GM19043 (cell line): ENCODE data around the gene FBXO31.
"Not testable (repeated sequence)": the region's sequence is repeated elsewhere in the genome, so short reads cannot be mapped to it uniquely, and the experiment has no call there.

ENCODE experiments used
- ATAC-seq: cut with Tn5 transposase; IDR thresholded peaks from one replicate; pipeline ENCODE4 v1.9.1; 2021; ENCODE audit warnings: low read depth; ENCODE audit not compliant: unreplicated experiment

The FBXO31 gene

DNA sequence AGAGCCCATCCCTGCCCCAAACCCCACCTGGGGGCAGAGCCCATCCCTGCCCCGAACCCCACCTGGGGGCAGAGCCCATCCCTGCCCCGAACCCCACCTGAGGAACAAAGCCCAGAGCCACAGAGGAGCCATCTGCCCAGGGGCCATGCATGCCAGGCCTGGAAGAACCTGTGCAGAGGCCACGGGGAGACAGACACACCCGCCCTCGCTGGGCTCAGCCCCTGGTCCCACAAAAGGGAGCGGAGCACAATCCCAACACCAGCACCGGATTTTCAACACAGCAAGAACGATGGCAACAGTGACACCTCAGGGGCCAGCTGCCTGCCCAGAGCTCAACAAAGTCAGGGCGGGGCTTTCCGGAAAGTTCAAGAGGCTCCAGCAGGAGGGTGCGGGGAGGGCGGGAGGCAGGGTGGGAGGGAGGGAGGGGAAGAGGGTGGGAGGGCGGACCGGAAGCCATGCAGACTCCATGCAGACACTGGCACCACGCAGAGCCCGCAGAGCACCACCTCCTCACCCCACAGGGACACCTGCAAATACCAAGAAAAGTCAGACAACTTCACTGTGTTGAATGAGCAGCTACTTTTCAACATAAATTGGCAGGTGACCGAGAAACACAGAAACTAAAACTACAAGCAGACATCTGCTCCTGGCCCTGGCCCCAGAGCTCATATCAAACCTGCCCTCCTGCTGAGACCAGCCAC lies 38.5 kb downstream of the FBXO31 start:
- no peak for ATAC-seq

DNA sequence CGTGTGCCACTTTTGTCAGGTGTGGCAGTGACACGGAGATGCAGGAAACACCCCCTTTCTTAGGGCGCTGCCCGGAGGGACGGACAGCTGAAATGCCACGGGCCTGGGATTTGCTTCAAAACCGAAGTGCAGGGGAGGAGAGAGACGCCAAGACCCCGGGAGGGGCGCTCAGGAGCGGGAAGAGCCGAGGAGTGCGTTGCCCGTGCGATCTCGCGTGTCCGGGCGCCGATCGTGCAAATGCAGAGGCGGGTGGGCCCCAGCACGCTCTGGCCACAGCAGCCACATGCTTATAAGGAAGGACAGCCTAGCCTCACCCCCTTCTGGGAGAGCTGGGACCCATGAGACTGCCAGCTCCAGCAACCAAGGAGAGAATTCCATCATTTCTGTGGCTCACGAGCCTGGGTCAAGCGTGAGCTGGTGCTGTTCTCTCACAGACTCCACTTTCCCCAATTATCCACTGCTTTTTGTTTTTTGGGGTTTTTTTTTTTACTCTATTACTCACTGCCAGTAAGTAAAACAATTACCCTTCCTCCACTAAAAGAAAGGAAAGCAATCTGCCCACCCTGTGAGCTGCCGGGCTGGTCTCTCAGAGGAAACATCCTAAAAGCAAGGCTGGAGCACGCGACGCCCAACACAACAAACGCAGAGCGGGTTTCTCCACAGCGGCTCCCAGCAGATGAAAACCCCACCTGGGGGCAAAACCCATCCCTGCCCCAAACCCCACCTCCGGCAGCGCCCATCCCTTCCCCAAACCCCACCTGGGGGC lies 39.2 kb downstream of the FBXO31 start:
- no peak for ATAC-seq

DNA sequence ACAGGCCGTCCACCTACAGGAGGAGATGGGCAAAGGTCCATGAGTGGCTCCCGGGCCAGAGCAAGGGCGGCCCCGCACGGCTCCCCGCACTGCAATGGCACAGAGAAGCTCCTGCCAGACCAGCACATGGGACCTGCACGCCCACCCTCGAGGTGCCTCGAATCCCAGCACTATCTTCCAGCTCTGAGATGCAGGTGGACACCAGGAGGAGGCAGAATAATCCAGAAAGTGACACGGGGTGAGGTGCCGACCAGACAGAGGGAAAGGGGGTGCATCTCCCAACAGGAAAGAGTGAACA lies 39.9 kb downstream of the FBXO31 start:
- ATAC-seq: no peak

DNA sequence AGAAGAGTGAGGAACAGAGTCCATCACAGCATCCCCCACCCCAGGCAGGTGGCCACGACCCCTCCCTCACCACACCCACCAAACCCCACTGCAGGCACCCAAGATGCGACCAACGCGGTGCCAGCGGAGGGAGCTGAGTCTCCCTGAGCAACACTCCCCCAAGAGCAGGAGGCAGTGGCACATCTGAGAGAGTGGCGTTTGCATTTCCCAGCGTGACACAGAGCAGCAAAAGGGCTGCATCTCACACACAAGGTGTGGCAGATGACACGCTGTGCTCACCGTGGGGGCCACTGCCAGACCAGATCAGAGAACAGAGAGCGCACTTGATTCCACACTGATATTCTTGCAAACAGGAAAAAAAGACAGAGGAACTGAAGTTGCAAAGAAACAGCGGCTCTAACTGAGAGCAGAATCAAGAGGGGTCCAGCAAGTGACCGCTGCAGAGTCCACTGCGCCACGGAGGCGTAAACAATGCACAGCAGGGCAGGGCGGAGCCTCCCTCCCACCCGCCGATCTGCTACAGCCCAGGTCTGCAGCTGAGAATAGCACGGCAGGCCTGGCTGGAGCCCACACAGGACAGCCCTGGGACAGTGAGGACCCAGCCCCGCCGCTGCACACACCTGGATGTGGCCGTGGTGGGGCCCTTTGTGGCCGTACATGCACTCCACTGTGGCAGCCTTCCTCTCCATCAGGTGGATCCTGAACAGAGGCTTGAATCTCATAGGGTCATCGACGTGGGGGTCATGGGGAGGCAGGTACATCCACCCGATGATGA lies 40.4 kb downstream of the FBXO31 start:
- no peak for ATAC-seq

DNA sequence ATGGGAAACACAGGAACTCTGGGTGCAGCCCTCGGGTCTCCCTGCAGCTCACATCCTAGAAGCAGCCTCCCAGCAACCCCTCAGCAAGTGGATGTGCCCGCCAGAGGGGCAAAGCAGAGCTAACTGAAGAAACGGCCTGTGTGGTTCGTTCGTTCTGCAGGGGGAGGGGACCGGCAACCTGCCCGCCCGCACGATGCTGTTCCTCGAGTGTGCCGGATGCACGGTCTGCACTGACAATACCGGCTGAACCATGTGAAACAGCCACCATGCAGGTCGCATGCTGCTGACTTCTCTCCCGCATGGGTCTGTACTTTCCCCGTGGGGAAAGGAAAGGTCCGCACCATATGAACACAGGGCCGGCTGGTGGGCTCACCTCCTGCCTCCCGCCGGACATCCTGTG lies 41.1 kb downstream of the FBXO31 start:
- ATAC-seq: no peak

DNA sequence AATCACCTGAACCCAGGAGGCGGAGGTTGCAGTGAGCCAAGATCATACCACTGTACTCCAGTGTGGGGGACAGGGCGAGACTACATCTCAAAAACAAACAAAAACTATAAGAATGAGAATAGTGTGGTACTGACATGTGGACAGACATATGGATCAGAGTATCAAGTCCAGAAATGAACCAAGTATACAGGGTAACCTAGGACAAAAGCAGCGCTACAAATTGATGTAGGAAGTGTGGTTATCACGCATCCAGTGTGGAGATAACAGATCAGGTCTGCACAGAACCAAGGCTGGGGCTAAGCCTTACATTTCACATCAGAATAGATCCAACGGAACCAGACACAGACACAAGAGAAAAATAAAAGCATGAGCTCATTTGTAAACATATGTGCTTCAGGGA lies 43.4 kb downstream of the FBXO31 start:
- no peak for ATAC-seq

DNA sequence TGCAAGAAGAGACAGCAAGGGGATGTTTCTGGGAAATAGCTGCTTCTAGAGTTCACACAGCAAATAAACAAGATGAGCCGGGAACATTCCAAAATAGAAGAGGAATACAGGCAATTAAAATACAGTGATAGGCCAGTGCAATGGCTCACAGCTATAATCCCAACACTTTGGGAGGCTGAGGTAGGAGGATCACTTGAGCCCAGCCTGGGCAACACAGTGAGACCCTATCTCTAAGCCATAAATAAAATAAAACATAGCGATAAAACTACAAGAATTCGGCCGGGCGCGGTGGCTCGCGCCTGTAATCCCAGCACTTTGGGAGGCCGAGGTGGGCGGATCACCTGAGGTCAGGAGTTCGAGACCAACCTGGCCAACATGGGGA lies 43.9 kb downstream of the FBXO31 start:
- not testable (repeated sequence) for ATAC-seq

DNA sequence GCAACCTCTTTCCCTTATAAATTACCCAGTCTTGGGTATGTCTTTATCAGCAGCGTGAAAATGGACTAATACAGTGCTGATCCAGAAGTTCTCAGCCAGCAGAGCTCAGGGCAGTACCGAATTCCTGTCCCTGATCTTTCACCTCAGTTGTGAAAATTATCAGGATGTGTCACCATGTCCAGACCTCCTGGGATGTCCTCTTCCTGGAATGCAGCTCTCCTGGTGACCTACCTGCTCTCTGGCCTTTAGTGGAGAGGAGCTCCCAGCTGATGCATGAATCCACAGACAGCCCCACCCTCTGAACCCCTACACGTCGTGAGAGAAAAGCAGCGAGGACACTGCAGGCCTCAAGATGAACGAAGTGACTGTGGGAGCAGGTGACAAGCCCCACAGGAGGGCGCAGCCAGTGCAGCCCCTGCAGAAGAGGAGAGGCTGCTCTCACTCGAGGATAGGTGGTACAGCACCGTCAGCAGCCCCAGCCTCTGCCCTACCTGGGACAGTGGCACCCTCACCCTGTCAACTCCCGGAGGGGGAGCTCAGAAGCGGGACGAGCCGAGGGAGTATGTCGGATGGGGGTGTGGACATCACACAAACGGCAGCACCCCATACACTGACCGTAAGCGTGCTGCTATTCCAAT lies 44.4 kb downstream of the FBXO31 start:
- no peak for ATAC-seq

DNA sequence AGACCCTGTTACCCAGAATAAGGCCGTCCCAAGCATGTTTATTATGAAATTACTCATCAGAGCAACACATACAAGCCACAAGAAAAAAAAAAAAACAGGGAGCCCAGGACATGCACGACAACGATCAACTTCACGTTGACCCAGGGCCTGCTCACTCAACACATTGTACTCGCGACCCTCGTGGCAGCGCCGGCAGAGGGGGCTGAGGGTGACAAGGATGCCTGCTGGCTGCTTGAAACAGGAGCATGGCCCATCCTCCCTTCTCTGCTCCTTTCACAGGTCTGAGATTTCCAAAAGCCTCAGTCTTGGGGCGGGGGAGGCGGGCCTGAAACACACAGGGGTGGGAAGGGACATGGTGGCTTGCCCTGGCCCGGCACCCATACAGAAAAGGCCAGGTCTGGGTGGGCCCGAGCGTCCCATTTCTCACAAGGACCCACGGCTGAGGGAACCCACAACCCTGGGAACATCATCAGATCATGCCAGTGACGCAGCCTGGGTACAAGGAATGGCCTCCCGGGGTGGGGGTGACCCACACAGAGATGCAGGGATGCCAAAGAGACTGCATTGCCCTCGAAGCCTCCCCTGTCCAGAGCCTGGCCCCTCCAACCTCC lies 45.3 kb downstream of the FBXO31 start:
- ATAC-seq: no peak

DNA sequence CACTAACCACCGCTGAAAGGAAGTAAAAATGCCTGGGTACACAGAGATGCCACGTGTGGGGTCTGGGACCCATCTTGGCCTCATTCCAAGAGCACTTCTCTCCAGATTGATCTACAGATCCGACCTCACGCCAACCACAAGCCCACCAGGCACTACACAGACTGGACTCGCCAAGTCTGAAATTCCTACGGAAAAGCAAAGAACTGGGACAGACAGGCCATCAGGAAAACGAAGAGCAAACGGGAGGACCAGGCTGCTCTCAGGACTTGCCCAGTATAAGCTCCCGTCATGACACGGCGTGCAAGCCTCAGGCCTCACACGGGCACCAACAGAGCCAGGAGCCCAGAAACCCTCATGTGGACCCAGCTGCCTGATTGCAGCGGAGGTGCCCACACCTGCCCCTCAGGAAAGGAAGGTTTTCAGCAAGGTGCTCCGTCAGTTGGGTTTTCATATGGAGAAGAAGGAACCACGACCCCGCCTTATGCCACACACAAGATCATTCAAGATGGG lies 46.3 kb downstream of the FBXO31 start:
- no peak for ATAC-seq

DNA sequence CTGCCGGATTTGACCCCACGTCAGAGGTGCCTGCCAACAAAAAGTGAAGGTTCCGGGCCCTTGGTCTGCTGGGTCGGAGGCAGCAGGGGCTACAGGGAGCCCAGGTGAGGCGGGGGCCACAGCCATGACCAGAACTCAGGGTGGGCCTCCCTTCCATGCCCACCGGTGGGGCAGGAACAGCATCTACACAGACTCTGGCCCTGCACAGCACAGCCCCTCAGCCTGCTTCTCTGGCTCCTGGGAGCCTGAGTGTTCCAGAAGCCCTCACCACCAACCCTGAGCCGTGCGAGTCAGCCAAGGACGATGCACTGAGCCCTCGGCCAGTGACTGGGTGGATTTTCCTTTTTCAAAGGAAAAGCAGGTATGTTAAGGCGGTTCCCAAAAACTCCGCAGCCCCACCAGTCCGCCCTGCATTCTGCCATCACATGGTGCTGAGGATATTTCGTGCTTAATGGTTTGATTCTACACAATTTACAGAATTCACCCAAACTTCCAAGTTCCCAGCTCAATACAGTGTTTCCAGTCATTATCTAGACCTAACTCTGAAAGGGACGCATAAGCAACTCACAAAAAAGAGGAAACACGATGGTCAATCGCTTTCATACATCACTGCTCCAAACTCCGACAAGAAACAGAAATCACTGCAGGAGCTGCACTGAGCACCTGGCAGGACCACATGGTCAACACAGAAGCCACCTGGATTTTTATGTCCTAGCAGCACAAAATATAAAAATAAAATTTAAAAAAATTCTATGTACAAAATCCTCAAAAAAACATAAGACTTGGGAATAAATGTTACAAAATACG lies 46.9 kb downstream of the FBXO31 start:
- ATAC-seq: no peak

DNA sequence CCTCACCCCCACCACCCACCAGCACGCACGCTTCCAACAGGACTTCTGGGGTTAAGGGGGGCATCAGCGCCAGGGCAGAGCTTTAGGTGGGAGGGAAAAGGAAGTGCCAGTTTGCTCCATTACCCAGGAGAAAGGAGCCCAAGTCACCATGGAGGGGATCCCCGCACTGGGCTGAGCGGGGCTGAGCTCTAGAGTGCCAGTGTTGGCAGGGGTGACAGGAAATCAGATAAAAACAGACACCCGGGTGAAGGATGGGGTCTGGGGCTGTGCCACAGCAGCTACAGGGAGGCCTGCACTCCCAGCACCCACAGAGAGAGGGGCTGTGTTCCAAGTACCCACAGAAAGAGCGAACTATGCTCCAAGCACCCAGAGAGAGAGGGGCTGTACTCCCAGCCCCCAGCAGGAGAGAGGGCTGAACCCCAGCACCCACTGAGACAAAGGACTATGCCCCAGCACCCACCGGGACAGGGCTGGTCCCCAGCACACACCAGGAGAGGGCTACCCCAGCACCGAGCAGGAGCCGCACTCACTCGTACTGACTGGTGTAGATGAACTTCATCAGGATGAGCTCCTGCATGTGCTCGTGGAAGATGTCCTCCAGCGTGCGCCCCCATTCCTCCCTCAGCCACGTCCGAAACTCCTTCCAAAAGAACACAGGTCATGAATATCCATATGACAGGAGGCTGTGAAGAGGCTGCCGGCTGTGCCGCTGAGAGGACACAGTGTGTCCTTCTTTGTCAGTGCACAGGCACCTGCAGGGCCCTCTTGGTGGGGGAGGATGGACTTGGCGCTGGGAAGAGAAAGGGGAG lies 47.7 kb downstream of the FBXO31 start:
- no peak for ATAC-seq

DNA sequence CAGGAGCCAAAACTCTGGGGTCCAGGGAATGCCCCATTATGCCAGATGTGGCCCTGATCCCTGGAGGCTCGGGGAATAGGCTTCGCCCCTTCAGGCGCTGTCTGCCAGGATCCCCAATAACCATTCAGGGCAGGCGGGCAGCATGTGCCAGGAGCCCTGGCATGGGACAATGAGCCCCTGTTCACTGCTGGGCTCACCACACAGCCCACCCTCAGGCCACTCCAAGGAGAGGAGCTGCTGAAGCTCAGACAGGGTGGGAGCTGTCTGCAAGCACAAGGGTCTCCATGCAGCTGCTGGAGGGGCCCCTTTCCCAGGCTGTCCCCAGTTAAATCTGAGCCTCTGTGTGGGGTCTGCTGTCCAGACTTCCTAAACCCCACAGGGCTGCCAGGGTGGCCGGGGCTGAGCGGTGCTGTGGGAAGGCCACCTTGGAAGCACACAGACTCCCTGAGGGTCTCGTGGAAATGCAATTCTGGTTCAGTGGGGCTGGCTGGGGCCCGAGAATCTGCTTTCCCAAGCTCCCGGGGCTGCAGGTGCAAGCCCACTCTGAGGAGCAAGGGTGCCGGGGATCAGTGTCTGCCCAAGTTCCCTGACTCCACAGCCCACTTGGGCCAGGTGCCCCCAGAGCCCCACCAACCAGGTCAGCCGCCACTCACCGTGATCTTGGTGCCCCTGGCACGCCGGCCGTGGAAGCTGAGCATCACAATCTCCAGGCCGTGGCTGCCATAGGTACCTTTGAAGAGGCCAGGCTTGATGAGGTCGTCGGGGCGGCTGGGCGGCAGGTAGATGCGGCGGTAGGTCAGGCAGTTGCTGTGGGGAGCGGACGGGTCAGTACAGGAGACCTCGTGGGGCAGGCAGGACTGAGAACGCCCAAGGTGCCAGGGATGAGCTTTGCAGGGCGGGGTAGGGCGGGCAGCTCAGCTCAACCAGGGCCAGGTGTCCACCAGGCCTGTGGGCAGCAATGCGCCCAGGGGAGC lies 48.6 kb downstream of the FBXO31 start:
- no peak for ATAC-seq

DNA sequence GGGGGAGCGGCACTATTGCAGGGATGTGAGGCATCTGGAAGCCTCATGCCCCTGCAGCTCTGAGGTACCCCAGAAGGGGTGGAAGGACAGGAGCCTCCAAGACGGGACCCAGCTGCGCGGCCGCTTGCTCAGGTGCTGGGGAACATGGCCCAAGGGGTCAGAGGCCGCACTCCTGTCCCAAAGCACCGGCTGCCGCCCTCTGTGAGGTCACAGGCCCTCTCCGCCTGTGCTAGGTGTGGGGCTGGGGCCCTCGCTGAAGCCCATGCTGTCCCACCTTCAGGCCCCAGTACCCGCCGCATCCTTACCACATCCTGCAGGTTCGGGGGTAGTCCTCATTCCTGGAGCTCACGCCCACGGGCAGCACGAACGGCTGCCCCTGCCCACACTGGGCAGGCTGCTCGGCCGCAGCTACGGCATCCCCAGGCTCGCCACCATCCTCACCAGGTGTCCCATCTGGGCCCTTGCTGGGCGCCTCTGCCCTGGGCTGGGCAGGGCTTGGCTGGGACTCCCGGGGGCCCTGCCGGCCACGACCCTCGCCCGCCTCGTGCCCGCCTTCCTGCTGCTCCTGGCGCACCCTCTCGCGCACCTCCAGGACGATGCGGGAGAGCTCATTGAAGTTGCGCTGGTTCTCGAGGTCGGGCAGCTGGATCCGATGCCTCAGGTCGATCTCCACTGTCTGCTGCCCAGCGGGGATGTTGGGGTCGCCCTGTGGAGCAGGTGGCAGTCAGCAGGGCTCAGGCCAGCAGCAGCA lies 49.8 kb downstream of the FBXO31 start:
- no peak for ATAC-seq

DNA sequence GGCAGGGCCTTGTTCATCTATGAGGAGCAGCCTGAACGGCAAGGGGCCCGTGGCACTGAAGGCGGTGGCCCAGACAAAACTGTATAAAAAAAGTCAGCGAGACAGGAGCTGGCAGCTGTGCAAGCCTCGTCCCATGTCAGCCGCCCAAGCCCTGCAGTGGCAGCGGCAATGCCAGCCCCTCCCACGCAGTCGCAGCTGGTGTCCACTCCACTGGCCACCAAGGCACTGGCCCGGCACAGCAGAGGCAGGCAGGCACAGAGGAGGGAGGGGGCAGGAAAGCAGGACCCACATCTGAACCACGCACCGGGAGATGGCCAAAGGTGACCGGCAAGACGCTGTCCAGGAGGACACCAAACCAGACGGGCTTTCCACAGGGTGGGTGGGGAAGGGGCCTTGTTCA lies 50.5 kb downstream of the FBXO31 start:
- no peak for ATAC-seq

DNA sequence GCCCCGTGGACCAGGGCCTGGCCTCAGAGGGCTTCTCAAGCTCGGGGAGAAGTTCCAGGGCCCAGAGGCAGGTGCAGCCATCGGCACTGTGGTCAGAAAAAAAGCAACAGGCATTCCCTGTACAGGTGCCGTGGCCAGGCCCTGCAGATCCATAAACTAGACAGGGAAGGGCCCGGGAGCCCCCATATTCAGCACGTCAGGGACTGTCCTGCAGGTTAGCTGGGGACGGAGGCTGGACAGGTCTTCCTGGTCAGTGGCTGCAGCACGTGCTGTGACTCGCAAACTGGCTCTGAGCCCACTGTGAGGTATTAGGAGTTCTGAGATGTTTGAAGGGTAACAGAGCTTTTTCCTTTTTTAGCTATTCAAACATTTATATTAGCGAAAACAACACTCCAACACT lies 51.4 kb downstream of the FBXO31 start:
- ATAC-seq: no peak

DNA sequence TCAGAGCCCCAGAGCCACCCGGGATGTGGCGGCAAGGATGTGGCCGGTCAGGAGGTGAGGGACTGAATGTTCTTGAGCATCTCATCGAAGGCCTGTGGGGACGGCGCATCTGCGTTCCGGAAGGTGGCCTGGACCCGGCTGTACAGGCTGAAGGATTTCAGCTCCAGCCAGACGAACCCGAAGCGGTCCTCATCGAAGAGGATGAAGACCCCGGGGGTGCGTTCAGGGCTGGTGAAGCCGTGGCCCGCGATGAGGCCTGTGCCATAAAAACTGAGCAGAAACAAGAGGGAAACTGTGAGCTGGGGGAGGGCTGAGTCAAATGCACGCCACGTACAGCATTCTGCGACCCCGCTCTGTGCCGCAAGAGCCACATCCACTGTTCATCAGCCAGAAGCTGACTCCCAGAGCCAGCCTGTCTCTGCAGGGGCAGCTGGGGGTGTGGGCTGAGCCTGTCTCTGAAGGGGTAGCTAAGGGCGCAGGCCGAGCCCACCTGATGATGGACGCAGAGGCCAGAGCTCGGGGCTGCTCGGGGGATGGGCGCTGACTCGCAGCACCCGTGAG lies 52.3 kb downstream of the FBXO31 start:
- ATAC-seq: no peak
